Uterus (tissue), 2 donors: Measurements from ENCODE around the gene ANKRD11.

ENCODE experiments used
- POLR2A ChIP-seq, 2 donors: fragments of 450-650 bp; IDR thresholded peaks; one replicate each; pipeline ENCODE4 v1.6.1; 2016; ENCODE audit warnings: antibody characterized with exemption in 2 of 2, mild to moderate bottlenecking in 1 of 2, moderate library complexity in 1 of 2
- TF ChIP-seq, protein P1 (sequence below), 4 experiments: fragments of 200-600 bp in 2 of 4; fragments of 450-650 bp in 2 of 4; sonication (generic) in 2 of 4; IDR thresholded peaks; one replicate each; pipeline ENCODE4 v1.5.1; 2016 to 2019; ENCODE audit warnings: antibody characterized with exemption in 4 of 4, mild to moderate bottlenecking in 2 of 4, moderate library complexity in 1 of 4

DNA sequence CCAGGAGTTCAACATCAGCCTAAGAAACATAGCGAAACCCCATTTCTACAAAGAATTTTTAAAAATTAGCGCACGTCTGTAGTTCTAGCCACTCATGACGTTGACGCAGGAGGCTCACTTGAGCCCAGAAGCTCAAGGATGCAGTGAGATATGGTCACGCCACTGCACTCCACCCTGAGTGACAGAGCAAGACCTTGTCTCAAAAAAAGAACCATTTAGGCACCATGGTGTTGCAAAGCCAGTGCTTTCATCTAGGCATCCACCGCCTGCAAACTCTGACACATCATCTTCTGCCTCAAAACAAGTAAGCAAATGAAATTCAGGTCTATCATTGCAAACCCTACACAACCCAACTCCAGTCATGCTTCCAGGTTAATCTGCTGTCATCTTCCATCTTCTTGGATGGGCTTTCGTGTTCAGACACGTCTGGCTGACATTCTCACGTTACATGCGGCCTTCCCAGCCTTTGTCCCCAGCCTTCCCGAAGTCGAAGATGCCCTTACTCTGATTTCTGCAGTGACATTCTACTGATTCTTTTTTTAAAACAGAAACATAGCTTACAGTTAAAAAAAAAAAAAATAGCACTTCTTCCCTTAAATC lies 8.9 kb downstream of the ANKRD11 start:
- TF ChIP-seq, protein P1, sequence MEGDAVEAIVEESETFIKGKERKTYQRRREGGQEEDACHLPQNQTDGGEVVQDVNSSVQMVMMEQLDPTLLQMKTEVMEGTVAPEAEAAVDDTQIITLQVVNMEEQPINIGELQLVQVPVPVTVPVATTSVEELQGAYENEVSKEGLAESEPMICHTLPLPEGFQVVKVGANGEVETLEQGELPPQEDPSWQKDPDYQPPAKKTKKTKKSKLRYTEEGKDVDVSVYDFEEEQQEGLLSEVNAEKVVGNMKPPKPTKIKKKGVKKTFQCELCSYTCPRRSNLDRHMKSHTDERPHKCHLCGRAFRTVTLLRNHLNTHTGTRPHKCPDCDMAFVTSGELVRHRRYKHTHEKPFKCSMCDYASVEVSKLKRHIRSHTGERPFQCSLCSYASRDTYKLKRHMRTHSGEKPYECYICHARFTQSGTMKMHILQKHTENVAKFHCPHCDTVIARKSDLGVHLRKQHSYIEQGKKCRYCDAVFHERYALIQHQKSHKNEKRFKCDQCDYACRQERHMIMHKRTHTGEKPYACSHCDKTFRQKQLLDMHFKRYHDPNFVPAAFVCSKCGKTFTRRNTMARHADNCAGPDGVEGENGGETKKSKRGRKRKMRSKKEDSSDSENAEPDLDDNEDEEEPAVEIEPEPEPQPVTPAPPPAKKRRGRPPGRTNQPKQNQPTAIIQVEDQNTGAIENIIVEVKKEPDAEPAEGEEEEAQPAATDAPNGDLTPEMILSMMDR (IDR thresholded peaks at IDR 0.05): no peak
- TF ChIP-seq POLR2A (IDR thresholded peaks at IDR 0.05): no peak
